SKM-1 treated with dmso at 0.1 percent for 144 hours (cell line): Measurements from ENCODE around the gene SGSM2.

ENCODE experiments used
- DNase-seq: peaks from one replicate; lab custom pipeline; 2025; ENCODE audit not compliant: unreplicated experiment; lab: John Stamatoyannopoulos, UW

The SGSM2 gene

DNA sequence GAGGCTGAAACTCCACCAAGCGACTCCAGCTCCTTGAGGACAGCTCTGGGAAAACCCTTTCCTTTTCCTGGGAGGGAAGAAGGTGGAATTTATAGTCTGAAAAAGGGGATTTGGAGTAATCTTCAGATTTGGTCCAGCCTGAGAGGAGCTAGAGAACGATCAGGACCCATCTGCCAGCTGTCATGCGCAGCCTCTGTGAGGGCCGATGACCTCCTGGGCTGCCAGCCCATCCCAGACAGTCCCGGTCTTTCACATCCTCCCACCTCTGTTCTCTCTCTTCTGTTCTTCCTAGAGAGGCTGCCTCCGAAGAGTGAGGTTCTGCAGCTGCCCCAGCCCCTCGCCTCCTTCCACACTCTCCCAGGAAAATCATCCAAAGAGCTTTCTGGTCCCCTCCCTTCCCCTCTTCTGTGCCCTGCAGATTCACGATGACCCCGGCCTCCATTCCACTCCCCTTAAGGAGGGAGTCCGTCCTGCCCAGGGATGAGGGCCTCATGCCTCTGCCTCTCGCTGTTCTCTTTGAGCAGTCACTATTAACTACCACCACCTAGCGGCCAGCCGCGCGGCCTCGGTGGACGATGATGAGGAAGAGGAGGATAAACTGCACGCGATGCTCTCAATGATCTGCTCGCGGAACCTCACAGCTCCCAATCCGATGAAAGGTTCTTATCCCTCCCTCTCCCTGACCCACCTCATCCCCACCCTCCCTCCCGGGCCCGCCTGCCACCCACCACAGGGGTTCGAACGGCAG, 29.6 kb downstream of the SGSM2 start:
- no peak for DNase-seq

DNA sequence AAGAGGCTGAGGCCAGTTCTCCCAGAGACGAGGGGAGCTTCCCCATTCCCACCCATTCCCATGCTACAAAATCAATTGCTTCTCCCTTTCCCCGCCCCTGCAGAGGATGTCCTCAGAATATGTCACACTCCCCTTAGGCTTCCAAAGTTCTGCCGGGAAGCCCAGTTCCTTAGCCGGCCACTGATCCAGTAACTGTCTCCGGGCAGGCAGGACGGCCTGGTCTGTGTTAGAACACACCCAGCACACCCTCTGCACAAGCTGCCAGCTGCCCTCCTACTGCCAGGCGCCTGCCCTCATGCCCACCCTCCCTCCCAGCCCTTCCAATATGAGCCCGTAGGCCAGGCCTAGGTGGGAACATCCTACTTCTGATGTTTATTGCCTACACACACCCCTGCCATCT, 31.1 kb downstream of the SGSM2 start:
- no peak for DNase-seq

DNA sequence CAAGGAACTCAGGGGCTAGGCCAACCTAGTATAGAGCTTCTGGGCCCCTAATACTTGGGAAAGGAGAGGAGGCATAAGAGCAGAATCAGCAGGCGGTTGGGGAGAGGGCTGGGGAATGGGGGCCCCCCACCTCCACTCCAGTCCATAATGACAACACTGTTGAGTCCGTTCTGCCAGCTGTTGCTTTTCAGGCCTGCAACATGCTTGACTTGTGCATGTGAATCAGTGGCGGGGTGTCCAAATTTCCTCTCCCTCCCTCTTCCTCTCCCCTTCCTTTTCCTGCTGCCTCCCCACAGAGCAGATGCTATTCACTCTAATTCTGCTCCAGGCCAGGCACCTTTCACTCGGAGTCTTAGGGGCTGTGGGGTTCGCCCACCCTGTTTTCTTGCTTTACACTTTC, 31.7 kb downstream of the SGSM2 start:
- no peak for DNase-seq

DNA sequence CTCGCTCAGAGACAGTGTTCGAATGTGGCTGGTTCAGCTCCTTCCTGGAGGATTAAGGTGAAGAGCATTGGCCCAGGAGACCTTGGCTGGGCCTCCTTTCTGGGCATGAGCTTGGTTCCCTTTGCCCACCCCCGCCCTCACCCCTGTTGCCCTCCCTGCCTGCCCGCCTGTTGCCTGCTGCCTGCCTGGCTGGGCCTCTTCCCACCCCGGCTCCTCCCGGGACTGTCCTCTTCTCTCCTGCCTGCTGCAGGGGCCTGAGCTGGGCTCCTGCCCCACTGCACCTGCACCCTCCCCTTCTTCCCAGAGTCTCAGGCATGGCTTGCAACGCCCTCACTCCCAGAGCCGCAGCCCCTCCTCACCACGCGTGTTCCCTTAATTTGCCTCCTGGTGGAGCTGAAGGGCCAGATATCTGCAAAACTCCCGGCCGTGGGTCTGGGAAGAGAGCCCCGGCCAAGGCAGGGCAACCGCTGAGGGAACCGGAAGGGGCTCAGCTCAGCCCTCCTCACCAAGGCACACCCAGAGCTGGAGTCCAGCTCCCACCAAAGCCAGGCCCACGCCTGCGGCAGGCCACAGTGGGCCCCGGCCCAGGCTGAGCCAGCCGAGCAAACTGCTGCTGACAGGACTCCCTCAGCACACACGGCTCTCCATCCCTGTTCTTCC, 32.4 kb downstream of the SGSM2 start:
- no peak for DNase-seq

- DNase-seq, result no peak
Observed at GRCh38 chr17:2370211-2370589, 32.9 kb downstream of the SGSM2 start.

DNA sequence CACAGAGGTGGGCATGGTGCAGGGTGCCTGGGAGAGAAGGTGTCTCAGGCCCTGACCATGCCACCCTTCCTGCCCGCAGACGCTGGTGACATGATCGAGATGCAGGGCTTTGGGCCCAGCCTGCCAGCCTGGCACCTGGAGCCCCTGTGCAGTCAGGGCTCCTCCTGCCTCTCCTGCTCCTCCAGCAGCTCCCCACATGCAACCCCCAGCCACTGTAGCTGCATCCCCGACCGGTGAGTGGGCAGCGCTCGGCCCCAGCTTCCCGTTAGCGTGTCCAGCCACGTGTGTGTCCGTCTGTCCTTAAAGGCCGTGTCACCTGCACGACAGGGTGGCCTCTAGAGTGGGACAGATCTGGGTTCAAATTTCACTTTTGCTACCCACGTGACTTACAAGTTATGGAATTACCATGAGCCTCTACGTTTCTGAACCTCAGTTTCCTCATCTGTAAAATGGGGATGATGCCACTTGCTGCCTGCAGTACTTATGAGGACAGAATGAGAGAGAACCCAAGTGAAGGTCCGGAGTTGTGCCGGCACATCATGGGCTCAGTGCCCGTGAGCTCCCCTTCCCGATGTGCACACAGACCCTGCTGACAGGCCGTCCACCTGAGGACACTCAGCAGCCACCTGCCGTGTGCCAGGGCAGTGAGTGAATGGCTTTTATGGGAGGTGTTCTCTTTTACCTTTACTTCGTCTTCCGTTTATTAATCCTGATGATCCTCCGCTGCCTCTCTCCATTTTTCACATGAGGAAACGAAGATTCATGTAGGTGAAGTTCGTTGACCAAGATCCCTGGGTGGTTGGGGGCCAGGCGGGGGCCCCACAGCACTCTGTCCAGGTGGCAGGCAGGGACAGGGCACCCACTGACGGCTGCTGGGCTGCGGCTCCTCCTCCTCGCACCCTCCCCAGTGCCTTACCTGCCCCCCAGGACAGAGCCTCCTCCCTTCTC, 34.2 kb downstream of the SGSM2 start:
- DNase-seq, result no peak

GRCh38 chr17:2372180-2372579, 34.9 kb downstream of the SGSM2 start:
- DNase-seq, result no peak

GRCh38 chr17:2372681-2373080, 35.4 kb downstream of the SGSM2 start:
- no peak for DNase-seq

DNA sequence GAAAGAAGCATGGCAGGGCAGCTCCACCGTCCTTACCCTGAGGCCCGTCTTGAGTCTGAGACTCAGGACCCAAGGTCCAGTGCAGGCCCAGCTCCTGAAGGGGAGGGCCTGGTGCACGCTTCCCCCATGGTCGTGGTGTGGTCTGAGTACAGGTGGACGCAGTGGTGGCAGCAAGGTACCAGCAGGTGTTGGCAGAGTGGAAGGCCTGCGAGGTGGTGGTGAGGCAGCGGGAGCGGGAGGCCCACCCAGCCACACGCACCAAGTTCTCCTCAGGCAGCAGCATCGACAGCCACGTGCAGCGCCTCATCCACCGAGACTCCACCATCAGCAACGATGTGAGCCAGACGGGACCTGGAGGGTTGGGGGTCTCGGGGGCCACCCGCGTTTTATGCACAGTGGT, 35.9 kb downstream of the SGSM2 start:
- no peak for DNase-seq

- DNase-seq, result no peak
Observed at GRCh38 chr17:2374549-2375285, 37.4 kb downstream of the SGSM2 start.

DNA sequence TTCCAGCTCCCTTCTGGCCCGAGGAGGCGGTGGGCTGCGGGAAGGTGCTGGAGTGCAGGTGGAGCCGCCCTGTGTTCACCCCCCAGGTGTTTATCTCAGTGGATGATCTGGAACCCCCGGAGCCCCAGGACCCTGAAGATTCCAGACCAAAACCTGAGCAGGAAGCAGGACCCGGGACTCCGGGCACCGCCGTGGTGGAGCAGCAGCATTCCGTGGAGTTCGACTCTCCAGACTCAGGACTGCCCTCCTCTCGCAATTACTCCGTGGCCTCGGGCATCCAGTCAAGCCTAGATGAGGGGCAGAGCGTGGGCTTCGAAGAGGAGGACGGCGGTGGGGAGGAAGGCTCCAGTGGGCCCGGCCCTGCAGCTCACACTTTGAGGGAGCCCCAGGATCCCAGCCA, 38.1 kb downstream of the SGSM2 start:
- DNase-seq, result no peak

DNA sequence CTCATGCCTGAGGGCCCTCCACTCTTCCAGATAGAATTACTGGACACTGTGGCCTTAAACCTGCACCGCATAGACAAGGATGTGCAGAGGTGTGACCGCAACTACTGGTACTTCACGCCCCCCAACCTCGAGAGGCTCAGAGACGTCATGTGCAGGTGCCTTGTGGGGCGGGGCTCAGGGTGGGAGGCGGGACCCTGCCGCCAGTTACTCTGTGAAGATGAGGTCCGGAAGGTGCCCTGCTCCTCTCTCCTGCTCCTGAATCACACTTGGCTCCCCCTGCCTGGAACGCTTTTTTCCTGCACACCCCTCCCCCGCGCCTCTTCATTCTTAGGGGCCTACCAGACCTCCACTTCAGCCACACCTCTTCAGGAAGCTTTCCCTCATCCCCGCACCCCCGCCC, 38.8 kb downstream of the SGSM2 start:
- no peak for DNase-seq

DNA sequence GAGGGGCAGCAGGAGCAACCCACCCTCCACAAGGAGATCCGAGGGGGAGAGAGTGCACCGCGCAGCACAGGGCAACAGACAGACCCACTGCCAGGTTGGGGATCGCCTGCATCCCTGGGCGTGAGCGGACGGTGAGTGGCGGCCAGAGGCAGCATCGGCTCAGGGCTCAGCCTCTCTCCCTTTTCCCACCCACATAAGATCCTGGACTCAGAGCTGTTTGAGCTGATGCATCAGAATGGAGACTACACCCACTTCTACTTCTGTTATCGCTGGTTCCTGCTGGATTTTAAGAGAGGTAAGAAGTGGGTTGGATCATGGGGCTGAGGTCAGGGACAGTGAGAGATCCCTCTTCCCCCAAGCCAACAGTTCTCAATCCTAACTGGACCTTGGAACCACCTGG, 40.4 kb downstream of the SGSM2 start:
- DNase-seq, result no peak

DNA sequence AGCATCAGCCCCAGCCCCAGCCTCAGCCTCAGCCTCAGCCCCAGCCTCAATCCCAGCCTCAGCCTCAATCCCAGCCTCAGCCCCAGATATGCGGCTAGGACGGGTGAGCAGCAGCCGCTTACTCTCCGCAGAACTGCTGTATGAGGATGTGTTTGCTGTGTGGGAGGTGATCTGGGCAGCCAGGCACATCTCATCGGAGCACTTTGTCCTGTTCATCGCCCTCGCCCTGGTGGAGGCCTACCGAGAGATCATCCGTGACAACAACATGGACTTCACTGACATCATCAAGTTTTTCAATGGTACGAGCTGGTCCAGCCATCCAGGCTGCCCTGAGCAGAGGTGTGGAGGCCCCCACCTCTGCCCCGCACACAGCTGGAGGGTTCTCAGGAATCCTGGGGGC, 41.6 kb downstream of the SGSM2 start:
- no peak for DNase-seq

- no peak for DNase-seq
Observed at GRCh38 chr17:2379489-2380225, 42.4 kb downstream of the SGSM2 start.

- no peak for DNase-seq
Observed at GRCh38 chr17:2380226-2380922, 43.1 kb downstream of the SGSM2 start.

DNA sequence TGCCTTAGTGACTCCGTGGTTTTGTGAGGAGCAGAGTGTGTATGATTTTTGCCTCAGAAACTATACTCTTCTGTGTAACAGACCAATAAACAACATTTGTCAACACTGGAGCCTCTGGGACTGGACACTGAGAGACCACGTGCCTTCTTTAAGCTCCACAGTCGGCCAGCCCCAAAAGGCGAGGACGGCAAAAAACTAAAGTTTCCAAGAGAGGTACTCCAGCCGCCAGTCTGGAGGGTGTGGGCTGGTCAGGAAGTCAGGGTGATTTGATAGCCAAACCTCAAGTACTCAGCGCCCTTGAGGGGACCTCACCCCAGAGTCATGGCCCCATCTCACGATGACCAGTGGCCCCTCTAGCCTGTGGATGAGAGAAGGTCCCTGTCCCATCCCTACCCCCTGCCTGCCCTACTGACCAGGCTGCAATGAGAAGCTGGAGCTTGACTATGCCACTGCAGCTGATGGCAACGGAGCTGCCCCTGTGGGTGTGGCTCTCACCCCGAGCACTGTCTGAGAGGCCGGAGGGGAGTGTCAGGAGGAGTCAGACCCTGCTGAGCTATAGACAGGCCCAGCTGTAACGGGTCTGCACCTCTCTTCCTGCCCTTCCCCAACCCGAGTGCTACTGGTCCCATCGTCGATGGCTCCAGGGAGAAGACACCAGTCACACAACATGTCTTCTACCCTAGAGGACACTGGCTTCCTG, 43.8 kb downstream of the SGSM2 start:
- DNase-seq, result no peak

DNA sequence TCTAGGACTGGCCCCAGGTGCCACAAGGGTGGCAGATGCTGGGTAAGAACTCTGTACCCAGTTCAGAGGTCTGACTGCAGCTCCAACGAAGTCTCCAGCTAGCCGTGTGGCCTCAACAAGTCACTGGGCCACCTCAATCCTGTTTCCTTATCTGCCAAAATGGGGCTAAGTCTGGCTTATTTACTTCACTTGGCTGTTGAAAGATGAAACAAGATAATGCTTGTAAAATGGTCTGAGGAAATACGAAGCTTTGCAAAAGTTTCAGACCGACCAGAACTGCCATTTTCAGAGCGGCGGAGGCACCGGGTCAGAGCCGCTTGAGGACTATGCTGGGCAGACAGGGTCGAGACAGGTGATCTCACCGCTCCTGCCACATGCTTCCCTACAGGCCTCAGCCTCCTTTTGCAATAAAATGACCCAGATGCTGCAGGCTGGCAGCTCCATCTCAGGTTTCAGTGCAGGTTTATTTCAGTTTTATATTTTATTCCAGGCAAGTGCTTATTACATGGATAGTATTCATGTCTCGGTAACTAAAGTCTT, 46.4 kb downstream of the SGSM2 start:
- DNase-seq, result no peak
